Peyer's patch (tissue), 4 donors: ENCODE results near the gene CRYM. TPM values are rescaled to one million over a fixed set of nuclear protein-coding genes. Genes with fewer than 3 reads are reported as not detected.

Source experiments
- DNase-seq, 3 donors: peaks; one replicate each; pipeline ENCODE4 v3.0.0-alpha.2; 2017 to 2019
- H3K27ac ChIP-seq, 4 donors: fragments of 200-600 bp; sonication (generic); one replicate each; pipeline ENCODE4 v1.5.1; 2016 to 2019
- H3K27me3 ChIP-seq, 2 donors: fragments of 200-600 bp; sonication (generic); one replicate each; pipeline ENCODE4 v1.5.1; 2019
- H3K36me3 ChIP-seq, 3 donors: fragments of 200-600 bp; sonication (generic); one replicate each; pipeline ENCODE4 v1.5.1; 2016 to 2019
- H3K4me1 ChIP-seq, 4 donors: fragments of 200-600 bp; sonication (generic); one replicate each; pipeline ENCODE4 v1.5.1; 2016 to 2019
- H3K4me3 ChIP-seq, 4 donors: fragments of 200-600 bp; sonication (generic); 1 replicate in 3 of 4; 2 replicates in 1 of 4; pipeline ENCODE4 v1.5.1; 2016 to 2019; ENCODE audit warnings: mild to moderate bottlenecking in 1 of 4
- H3K9me3 ChIP-seq, 4 donors: fragments of 200-600 bp; sonication (generic); one replicate each; pipeline ENCODE4 v1.5.1; 2016 to 2019; ENCODE audit warnings: mild to moderate bottlenecking in 1 of 4
- CTCF ChIP-seq, 6 experiments: fragments of 450-650 bp in 4 of 6; fragments of 200-600 bp in 2 of 6; sonication (generic) in 1 of 6; IDR thresholded peaks; one replicate each; pipeline ENCODE4 v1.5.1; 2017 to 2019; ENCODE audit warnings: antibody characterized with exemption in 6 of 6, mild to moderate bottlenecking in 3 of 6, moderate library complexity in 1 of 6
- POLR2A ChIP-seq, 2 donors: fragments of 450-650 bp; IDR thresholded peaks; one replicate each; pipeline ENCODE4 v1.5.1; 2017; ENCODE audit warnings: antibody characterized with exemption in 2 of 2, mild to moderate bottlenecking in 2 of 2, moderate library complexity in 2 of 2
- total RNA-seq, 4 donors: library from RNA; depleted of rRNA; stranded (reverse); fragments of >200 nt; gene quantifications; one replicate each; pipeline ENCODE4 v1.1.0, GENCODE V29; 2016

CRYM gene
- total RNA-seq, 4 donors from 2014 or later: 6.4 to 11.6 (median 9.1) TPM; not detected in 1

GRCh38 chr16:21222495-21223337 is 55.4 kb downstream of the CRYM start:
- Histone ChIP-seq H3K36me3 (no peaks in the 10 kb centered on the region), H3K27me3 (no peaks in the 10 kb centered on the region), H3K27ac (peak overlapping the region in 2 of 4 donors; percentile 2 to 21), H3K9me3 (no peaks in the 10 kb centered on the region), H3K4me3 (no peak overlapping the region), H3K4me1 (no peaks in the 10 kb centered on the region)
- DNase-seq: no peak
- TF ChIP-seq POLR2A (IDR thresholded peaks at IDR 0.05) (no peak), CTCF (IDR thresholded peaks at IDR 0.05) (no peak)

- H3K9me3 ChIP-seq: no peaks in the 10 kb centered on the region
- TF ChIP-seq CTCF (IDR thresholded peaks at IDR 0.05): no peak
- TF ChIP-seq POLR2A (IDR thresholded peaks at IDR 0.05): no peak
- H3K27me3 ChIP-seq: no peaks in the 10 kb centered on the region
- no peak overlapping the region for H3K27ac ChIP-seq
- no peaks in the 10 kb centered on the region for H3K36me3 ChIP-seq
- no peak for DNase-seq
- no peaks in the 10 kb centered on the region for H3K4me1 ChIP-seq
- H3K4me3 ChIP-seq: no peak overlapping the region
Measured at GRCh38 chr16:21219551-21219950, 58.5 kb downstream of the CRYM start.

- DNase-seq: no peak
- Histone ChIP-seq H3K9me3 (no peaks in the 10 kb centered on the region), H3K4me3 (no peak overlapping the region), H3K36me3 (no peaks in the 10 kb centered on the region), H3K27ac (no peak overlapping the region), H3K4me1 (no peaks in the 10 kb centered on the region), H3K27me3 (no peaks in the 10 kb centered on the region)
- TF ChIP-seq POLR2A (IDR thresholded peaks at IDR 0.05): no peak
- TF ChIP-seq CTCF (IDR thresholded peaks at IDR 0.05): no peak
Measured at GRCh38 chr16:21218153-21218552, 59.9 kb downstream of the CRYM start.

- no peak for TF ChIP-seq POLR2A (IDR thresholded peaks at IDR 0.05)
- TF ChIP-seq CTCF (IDR thresholded peaks at IDR 0.05): no peak
Measured at GRCh38 chr16:21217121-21217520, 61.0 kb downstream of the CRYM start.

GRCh38 chr16:21214086-21214485 is 64.0 kb downstream of the CRYM start:
- Histone ChIP-seq H3K27ac (no peak overlapping the region), H3K4me1 (no peaks in the 10 kb centered on the region), H3K4me3 (no peak overlapping the region), H3K9me3 (no peaks in the 10 kb centered on the region), H3K36me3 (no peaks in the 10 kb centered on the region), H3K27me3 (no peaks in the 10 kb centered on the region)
- no peak for DNase-seq
- TF ChIP-seq POLR2A (IDR thresholded peaks at IDR 0.05) (no peak), CTCF (IDR thresholded peaks at IDR 0.05) (no peak)

More at GRCh38 chr16:21217121-21217520, 61.0 kb downstream of the CRYM start:
- no peaks in the 10 kb centered on the region for H3K9me3 ChIP-seq
- no peaks in the 10 kb centered on the region for H3K27me3 ChIP-seq
- H3K4me3 ChIP-seq: no peak overlapping the region
- DNase-seq: no peak
- no peak overlapping the region for H3K27ac ChIP-seq
- no peaks in the 10 kb centered on the region for H3K4me1 ChIP-seq
- H3K36me3 ChIP-seq: no peaks in the 10 kb centered on the region
